H9 (cell line): ENCODE measurements around the gene KRT12. TPM values are rescaled to one million over a fixed set of nuclear protein-coding genes. Genes with fewer than 3 reads are reported as not detected.

Source experiments
- DNase-seq: peaks from one replicate; pipeline ENCODE4 v3.0.0-alpha.2; 2017
- H2AFZ ChIP-seq: one replicate; pipeline ENCODE4 v1.6.1; 2013; ENCODE audit warnings: mild to moderate bottlenecking, low read length, control low read depth, moderate library complexity
- H2AK5ac ChIP-seq: 2 replicates; pipeline ENCODE4 v1.6.1; 2013; ENCODE audit warnings: low read length, control low read depth, mixed read lengths; ENCODE audit not compliant: insufficient read length
- H2BK120ac ChIP-seq: one replicate; pipeline ENCODE4 v1.6.1; 2013; ENCODE audit warnings: low read depth, mild to moderate bottlenecking, low read length, control low read depth, inconsistent platforms; ENCODE audit not compliant: poor library complexity, severe bottlenecking
- H2BK12ac ChIP-seq: 2 replicates; pipeline ENCODE4 v1.6.1; 2013; ENCODE audit warnings: low read length, control low read depth, mixed read lengths, low read depth; ENCODE audit not compliant: insufficient read length
- H2BK15ac ChIP-seq: 2 replicates; pipeline ENCODE4 v1.6.1; 2013; ENCODE audit warnings: low read depth, low read length, control low read depth
- H2BK20ac ChIP-seq: one replicate; pipeline ENCODE4 v1.6.1; 2013; ENCODE audit warnings: low read depth, mild to moderate bottlenecking, low read length, control low read depth, inconsistent platforms; ENCODE audit not compliant: poor library complexity, severe bottlenecking
- H2BK5ac ChIP-seq: 2 replicates; pipeline ENCODE4 v1.6.1; 2013; ENCODE audit warnings: low read length, control low read depth, mixed read lengths; ENCODE audit not compliant: insufficient read length
- H3K14ac ChIP-seq: 2 replicates; pipeline ENCODE4 v1.6.1; 2013; ENCODE audit warnings: low read length, control low read depth; ENCODE audit not compliant: insufficient read depth
- H3K18ac ChIP-seq: 2 replicates; pipeline ENCODE4 v1.6.1; 2013; ENCODE audit warnings: low read depth, mild to moderate bottlenecking, mixed read lengths, low read length, control low read depth; ENCODE audit not compliant: insufficient read length
- H3K23ac ChIP-seq: 2 replicates; pipeline ENCODE4 v1.6.1; 2013; ENCODE audit warnings: low read length, control low read depth, mixed read lengths, low read depth; ENCODE audit not compliant: insufficient read length
- H3K23me2 ChIP-seq: 2 replicates; pipeline ENCODE4 v1.6.1; 2013; ENCODE audit warnings: low read depth, mild to moderate bottlenecking, mixed read lengths, low read length, control low read depth; ENCODE audit not compliant: insufficient read length, poor library complexity, severe bottlenecking
- H3K27ac ChIP-seq: 2 replicates; pipeline ENCODE4 v1.5.1; 2013; ENCODE audit warnings: low read length, control low read depth, mixed read lengths, low read depth; ENCODE audit not compliant: insufficient read length
- H3K27me3 ChIP-seq: 2 replicates; pipeline ENCODE4 v1.6.1; 2013; ENCODE audit warnings: low read length, control low read depth, inconsistent platforms; ENCODE audit not compliant: insufficient read depth
- H3K4ac ChIP-seq: 2 replicates; pipeline ENCODE4 v1.6.1; 2013; ENCODE audit warnings: low read depth, mild to moderate bottlenecking, control low read depth, inconsistent platforms, low read length, moderate library complexity
- H3K4me1 ChIP-seq: 2 replicates; pipeline ENCODE4 v1.6.1; 2013; ENCODE audit warnings: low read length, control low read depth, inconsistent platforms; ENCODE audit not compliant: insufficient read depth
- H3K4me2 ChIP-seq: 2 replicates; pipeline ENCODE4 v1.6.1; 2013; ENCODE audit warnings: low read length, control low read depth, mixed read lengths; ENCODE audit not compliant: insufficient read length, insufficient read depth
- H3K56ac ChIP-seq: 2 replicates; pipeline ENCODE4 v1.6.1; 2013; ENCODE audit warnings: low read depth, mild to moderate bottlenecking, mixed read lengths, low read length, control low read depth; ENCODE audit not compliant: insufficient read length
- H3K79me1 ChIP-seq: 2 replicates; pipeline ENCODE4 v1.6.1; 2013; ENCODE audit warnings: low read depth, mild to moderate bottlenecking, moderate library complexity, low read length, control low read depth, inconsistent platforms; ENCODE audit not compliant: insufficient read depth, poor library complexity, severe bottlenecking
- H3K79me2 ChIP-seq: 2 replicates; pipeline ENCODE4 v1.6.1; 2013; ENCODE audit warnings: low read length, control low read depth, inconsistent platforms; ENCODE audit not compliant: insufficient read depth
- H3K9ac ChIP-seq: 2 replicates; pipeline ENCODE4 v1.6.1; 2013; ENCODE audit warnings: low read length, control low read depth, mixed read lengths; ENCODE audit not compliant: insufficient read length; ENCODE audit errors: extremely low read depth
- H3K9me3 ChIP-seq: one replicate; pipeline ENCODE4 v1.6.1; 2013; ENCODE audit warnings: low read depth, low read length, inconsistent platforms; ENCODE audit not compliant: control insufficient read depth
- H3T11ph ChIP-seq: one replicate; pipeline ENCODE4 v1.6.1; 2013; ENCODE audit warnings: mild to moderate bottlenecking, low read length, control low read depth, inconsistent platforms
- H4K20me1 ChIP-seq: one replicate; pipeline ENCODE4 v1.6.1; 2013; ENCODE audit not compliant: control insufficient read depth, insufficient read length, insufficient read depth
- H4K5ac ChIP-seq: 2 replicates; pipeline ENCODE4 v1.6.1; 2013; ENCODE audit warnings: low read depth, mild to moderate bottlenecking, mixed read lengths, low read length, control low read depth; ENCODE audit not compliant: insufficient read length
- H4K8ac ChIP-seq: replicated peaks from 2 replicates; pipeline ENCODE4 v1.6.1; 2013; ENCODE audit warnings: low read length, control low read depth, mixed read lengths, low read depth; ENCODE audit not compliant: insufficient read length
- H4K91ac ChIP-seq: 2 replicates; pipeline ENCODE4 v1.6.1; 2013; ENCODE audit warnings: low read depth, mild to moderate bottlenecking, moderate library complexity, mixed read lengths, low read length, control low read depth; ENCODE audit not compliant: insufficient read length
- H3K27ac Mint-ChIP-seq, 3 experiments: 2 replicates in 2 of 3; 3 replicates in 1 of 3; pipeline ENCODE4 v1.8.0; 2020 to 2021; ENCODE audit warnings: mixed read lengths in 3 of 3, mild to moderate bottlenecking in 1 of 3, moderate library complexity in 1 of 3
- H3K27me3 Mint-ChIP-seq: 2 replicates; pipeline ENCODE4 v1.8.0; 2021; ENCODE audit warnings: low read depth, mild to moderate bottlenecking, moderate library complexity, mixed read lengths
- H3K36me3 Mint-ChIP-seq, 3 experiments: 2 replicates in 2 of 3; 3 replicates in 1 of 3; pipeline ENCODE4 v1.8.0; 2020 to 2021; ENCODE audit warnings: low read depth in 3 of 3, mixed read lengths in 3 of 3; ENCODE audit not compliant: insufficient read depth in 1 of 3
- H3K4me1 Mint-ChIP-seq, 2 experiments: 2 replicates each; pipeline ENCODE4 v1.8.0; 2020; ENCODE audit warnings: mixed read lengths in 2 of 2
- H3K4me3 Mint-ChIP-seq, 2 experiments: 2 replicates in 1 of 2; 3 replicates in 1 of 2; pipeline ENCODE4 v1.8.0; 2020 to 2021; ENCODE audit warnings: mild to moderate bottlenecking in 2 of 2, mixed read lengths in 2 of 2, moderate library complexity in 1 of 2
- H3K9me3 Mint-ChIP-seq, 2 experiments: 2 replicates in 1 of 2; 3 replicates in 1 of 2; pipeline ENCODE4 v1.8.0; 2020; ENCODE audit warnings: mild to moderate bottlenecking in 2 of 2, mixed read lengths in 2 of 2, moderate library complexity in 1 of 2
- CTCF ChIP-seq: fragments of 200-600 bp; sonication (generic); conservative IDR thresholded peaks from 3 replicates; pipeline ENCODE4 v1.8.0; 2021; ENCODE audit warnings: antibody characterized with exemption, mild to moderate bottlenecking
- WGBS: extraction: QIAGEN DNeasy Blood & Tissue Kit; methylation state at CpG from one replicate; pipeline ENCODE4 v1.1.7; 2013; ENCODE audit warnings: missing lambda C conversion rate, low lambda C conversion rate, mixed read lengths; ENCODE audit not compliant: insufficient read length; ENCODE audit errors: extremely low coverage; 5-methylcytosine and 5-hydroxymethylcytosine counted together
- total RNA-seq: library from RNA; stranded (reverse); gene quantifications from 2 replicates; pipeline ENCODE4 v1.2.1, GENCODE V29; 2021

KRT12 gene
- total RNA-seq, 1 experiment from 2014 or later: not detected

DNA sequence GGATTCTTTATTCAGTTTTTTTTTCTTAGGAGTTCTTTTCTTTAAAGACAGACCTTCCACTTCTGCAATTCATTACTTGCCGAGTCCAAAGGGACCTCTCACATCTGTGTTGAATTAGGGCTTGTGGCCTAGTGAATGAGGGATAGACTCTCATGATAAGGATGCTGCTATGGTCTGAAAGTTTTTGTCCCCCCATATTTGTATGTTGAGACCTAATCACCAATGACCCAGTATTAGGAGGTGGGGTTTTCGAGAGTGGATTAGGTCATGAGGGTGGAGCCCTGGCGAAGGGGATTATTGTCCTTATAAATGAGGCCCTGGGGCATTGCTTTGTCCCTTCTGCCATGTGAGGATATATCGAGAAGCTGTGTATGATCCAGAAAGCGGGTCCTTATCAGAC is 9.5 kb downstream of the KRT12 start:
- no peak overlapping the region for H4K91ac ChIP-seq
- no peak overlapping the region for H2BK120ac ChIP-seq
- H4K8ac ChIP-seq: no peak overlapping the region
- Mint-ChIP-seq H3K9me3 (no peaks in the 10 kb centered on the region; a peak in 1 of 5 replicates), H3K27ac (no peak overlapping the region), H3K4me3 (no peak overlapping the region), H3K36me3 (no peaks in the 10 kb centered on the region; a peak in 1 of 7 replicates), H3K4me1 (peaks cover 20 to 24% of the 10 kb centered on the region in 2 experiments), H3K27me3 (peaks cover 5% of the 10 kb centered on the region)
- H2BK15ac ChIP-seq: no peak overlapping the region
- H4K20me1 ChIP-seq: no peaks in the 10 kb centered on the region
- WGBS: no CpG with 5 or more reads among the region's 5 CpGs
- no peak for TF ChIP-seq CTCF
- no peak overlapping the region for H2BK12ac ChIP-seq
- H2AK5ac ChIP-seq: no peak overlapping the region
- no peak overlapping the region for H3K4ac ChIP-seq
- H3K56ac ChIP-seq: no peak overlapping the region
- H3K79me1 ChIP-seq: no peaks in the 10 kb centered on the region
- no peak overlapping the region for H3K18ac ChIP-seq
- DNase-seq: no peak
- no peak overlapping the region for H4K5ac ChIP-seq
- no peak overlapping the region for H3K23ac ChIP-seq
- H3K27me3 ChIP-seq: no peaks in the 10 kb centered on the region
- H3K14ac ChIP-seq: no peak overlapping the region
- no peak overlapping the region for H3K4me2 ChIP-seq
- H2AFZ ChIP-seq: no peak overlapping the region
- H3K9me3 ChIP-seq: no peaks in the 10 kb centered on the region
- H3K23me2 ChIP-seq: no peaks in the 10 kb centered on the region
- H3T11ph ChIP-seq: no peak overlapping the region
- no peaks in the 10 kb centered on the region; the same call in none of the 2 replicates for H3K4me1 ChIP-seq
- H3K27ac ChIP-seq: no peak overlapping the region
- no peak overlapping the region for H2BK5ac ChIP-seq
- H3K9ac ChIP-seq: no peak overlapping the region
- no peak overlapping the region for H2BK20ac ChIP-seq
- no peaks in the 10 kb centered on the region for H3K79me2 ChIP-seq
